K562 (cell line): Measurements from ENCODE around the gene ZKSCAN4. TPM values are rescaled to one million over a fixed set of nuclear protein-coding genes. Genes with fewer than 3 reads are reported as not detected.
A peak's percentile ranks its signal among the peaks of the same experiment; 100 is the strongest.

Source experiments
- ATAC-seq: fragments of 200-7000 bp; cut with Tn5 transposase; 3 replicates; pipeline ENCODE4 v1.9.1; 2020; ENCODE audit warnings: moderate library complexity
- BruUV-seq: library from RNA; stranded (reverse); fragments of 400-500 nt; replicated peaks from 2 replicates; lab custom pipeline; 2021; lab: Mats Ljungman, UMichigan
- CTCF ChIA-PET: fragments of 300-600 bp; formaldehyde crosslinking; extraction: SDS; loops from one replicate; lab custom pipeline; 2021; ENCODE audit warnings: low intra/inter-chr PET ratio; lab: Yijun Ruan, JAX
- POLR2A ChIA-PET: fragments of 300-600, 350-650 bp; sonication (Branson Sonifier 250); formaldehyde crosslinking; extraction: SDS; loops from one replicate; lab custom pipeline; 2021; ENCODE audit warnings: antibody characterized with exemption, inconsistent platforms; lab: Yijun Ruan, JAX
- DNase-seq, 4 experiments: peaks; one replicate each; pipeline versions ENCODE4 v3.0.0 to v3.0.0-alpha.2; 2011 to 2018; ENCODE audit warnings: low spot score in 3 of 4, mixed read lengths in 3 of 4; ENCODE audit errors: extremely low read depth in 1 of 4
- FAIRE-seq: peaks from 2 replicates; lab custom pipeline; 2011; peaks lifted over from hg19 to GRCh38; lab: Jason Lieb, UNC
- H2AFZ ChIP-seq: 2 replicates; pipeline ENCODE4 v1.6.0; 2011; ENCODE audit warnings: low read depth, low read length, control low read depth, inconsistent platforms
- H3K27ac ChIP-seq: fragments of 200-600 bp; 3 replicates; pipeline ENCODE4 v1.8.0; 2011; ENCODE audit warnings: low read depth, mild to moderate bottlenecking, control low read depth, inconsistent platforms, low read length, moderate library complexity, mixed read lengths; ENCODE audit errors: extremely low read depth
- H3K27me3 ChIP-seq, 2 experiments: fragments of 300-600 bp in 1 of 2; 2 replicates in 1 of 2; 3 replicates in 1 of 2; pipeline versions ENCODE4 v1.6.0 to v1.8.0; 2011; ENCODE audit warnings: inconsistent platforms in 2 of 2, low read length in 2 of 2, mild to moderate bottlenecking in 1 of 2, mixed read lengths in 1 of 2, moderate library complexity in 1 of 2; ENCODE audit not compliant: control insufficient read depth in 2 of 2, insufficient read depth in 2 of 2
- H3K36me3 ChIP-seq: fragments of 300-600 bp; 3 replicates; pipeline ENCODE4 v1.8.0; 2011; ENCODE audit warnings: mild to moderate bottlenecking, low read length, inconsistent platforms; ENCODE audit not compliant: control insufficient read depth, insufficient read depth
- H3K4me1 ChIP-seq, 2 experiments: fragments of 200-600 bp in 1 of 2; replicated peaks in 1 of 2; 2 replicates in 1 of 2; 3 replicates in 1 of 2; pipeline versions ENCODE4 v1.5.1 to v1.8.0; 2011; ENCODE audit warnings: inconsistent platforms in 2 of 2, low read length in 2 of 2, mild to moderate bottlenecking in 1 of 2, mixed read lengths in 1 of 2, moderate library complexity in 1 of 2; ENCODE audit not compliant: control insufficient read depth in 2 of 2, insufficient read depth in 2 of 2
- H3K4me2 ChIP-seq: 2 replicates; pipeline ENCODE4 v1.6.1; 2011; ENCODE audit warnings: low read length, control low read depth, inconsistent platforms, mixed read lengths; ENCODE audit not compliant: insufficient read depth
- H3K4me3 ChIP-seq: fragments of 200-600 bp; sonication (generic), shearing (Covaris generic); 2 replicates; pipeline ENCODE4 v1.5.1; 2016; ENCODE audit warnings: control low read depth, inconsistent platforms
- H3K79me2 ChIP-seq: fragments of 200-600 bp; 3 replicates; pipeline ENCODE4 v1.8.0; 2011; ENCODE audit warnings: low read length, inconsistent platforms; ENCODE audit not compliant: control insufficient read depth, insufficient read depth
- H3K9ac ChIP-seq, 2 experiments: 2 replicates each; pipeline versions ENCODE4 v1.6.0 to v1.6.1; 2011; ENCODE audit warnings: low read depth in 2 of 2, low read length in 2 of 2, control low read depth in 1 of 2, inconsistent platforms in 1 of 2, mild to moderate bottlenecking in 1 of 2, mixed read lengths in 1 of 2; ENCODE audit not compliant: insufficient read depth in 1 of 2
- H3K9me1 ChIP-seq: one replicate; pipeline ENCODE4 v1.6.0; 2011; ENCODE audit warnings: inconsistent platforms, mild to moderate bottlenecking, low read length, moderate library complexity; ENCODE audit not compliant: control insufficient read depth, insufficient read depth
- H3K9me3 ChIP-seq: replicated peaks from 2 replicates; pipeline ENCODE4 v1.5.1; 2011; ENCODE audit warnings: low read depth, low read length, inconsistent platforms; ENCODE audit not compliant: control insufficient read depth, insufficient read depth
- H4K20me1 ChIP-seq: replicated peaks from 2 replicates; pipeline ENCODE4 v1.6.1; 2011; ENCODE audit warnings: low read length, inconsistent platforms, mixed read lengths; ENCODE audit not compliant: control insufficient read depth, insufficient read depth
- ESRRA ChIP-seq: fragments of 450-650 bp; IDR thresholded peaks from 2 replicates; pipeline ENCODE4 v1.6.1; 2014; ENCODE audit warnings: low read depth, mild to moderate bottlenecking, moderate library complexity, borderline replicate concordance
- MCM5 ChIP-seq: fragments of 450-650 bp; IDR thresholded peaks from 2 replicates; pipeline ENCODE4 v1.6.1; 2016; ENCODE audit warnings: low read depth
- NCOA2 ChIP-seq, 2 experiments: fragments of 450-650 bp; IDR thresholded peaks; 2 replicates each; pipeline ENCODE4 v1.6.1; 2018; ENCODE audit warnings: mild to moderate bottlenecking in 2 of 2, moderate library complexity in 1 of 2; ENCODE audit not compliant: partially characterized antibody in 2 of 2
- NCOA4 ChIP-seq: fragments of 450-650 bp; IDR thresholded peaks from 2 replicates; pipeline ENCODE4 v1.6.1; 2018; ENCODE audit warnings: mild to moderate bottlenecking; ENCODE audit not compliant: partially characterized antibody
- SLC30A9 ChIP-seq: fragments of 250-450 bp; sonication (Bioruptor Pico); IDR thresholded peaks from 2 replicates; pipeline ENCODE4 v1.8.0; 2022; ENCODE audit warnings: mild to moderate bottlenecking, moderate library complexity
- U2AF1 ChIP-seq: fragments of 200-400 bp; formaldehyde crosslinking; optimal IDR thresholded peaks from 2 replicates; pipeline ENCODE3; 2017; ENCODE audit warnings: mild to moderate bottlenecking, low read depth, low read length, moderate library complexity
- WGBS: fragments of 100-300 bp; shearing (Covaris generic); methylation state at CpG from one replicate; pipeline ENCODE4 v1.1.6; 2016; ENCODE audit warnings: low coverage, mixed read lengths; ENCODE audit not compliant: insufficient coverage; ENCODE audit errors: missing lambda C conversion rate; 5-methylcytosine and 5-hydroxymethylcytosine counted together
- in situ Hi-C: fragments of 300-500 bp; cut with MboI; formaldehyde crosslinking; loops from 4 replicates; pipeline ENCODE4 v1.15.0; 2018; ENCODE audit warnings: inconsistent platforms, mixed read lengths
- intact Hi-C: fragments of 100-400 bp; cut with micrococcal nuclease; formaldehyde crosslinking; loops from 2 replicates; pipeline ENCODE4 v1.14.2; 2022
- polyA plus RNA-seq, 8 experiments: library from polyadenylated mRNA; depleted of rRNA in 4 of 8; stranded (reverse) in 5 of 8; unstranded in 3 of 8; fragments of >200 nt; fragmentation: Nextera tagmentation in 2 of 8; fragmentation: Illumina TruSeq in 1 of 8; extraction: Ambion mirVana in 2 of 8; extraction: Trizol in 1 of 8; gene quantifications; 2 replicates each; pipeline versions ENCODE4 v1.2.1 to v1.2.3, GENCODE V29; 2011 to 2014; ENCODE audit warnings: inconsistent platforms in 1 of 8, missing spikeins in 1 of 8
- total RNA-seq, 7 experiments: library from RNA; depleted of rRNA in 6 of 7; stranded (reverse); fragments of >200 nt in 6 of 7; fragmentation: Illumina TruSeq in 2 of 7; extraction: Trizol in 2 of 7; gene quantifications; 2 replicates each; pipeline versions ENCODE4 v1.2.1 to v1.2.3, GENCODE V29; 2011 to 2021; ENCODE audit warnings: low replicate concordance in 1 of 7
- TF ChIP-seq, protein P1 (sequence below): fragments of 200-800 bp; sonication (Bioruptor generic); IDR thresholded peaks from 2 replicates; pipeline ENCODE4 v1.6.1; 2017; ENCODE audit warnings: missing genetic modification characterization, missing compliant biosample characterization

ZKSCAN4 gene
- total and polyA plus RNA-seq, 9 of the 15 experiments (the other 6 are each of a cell fraction or from before 2014, with no cell fraction given): 1.2 to 5.3 (median 4.7) TPM

DNA sequence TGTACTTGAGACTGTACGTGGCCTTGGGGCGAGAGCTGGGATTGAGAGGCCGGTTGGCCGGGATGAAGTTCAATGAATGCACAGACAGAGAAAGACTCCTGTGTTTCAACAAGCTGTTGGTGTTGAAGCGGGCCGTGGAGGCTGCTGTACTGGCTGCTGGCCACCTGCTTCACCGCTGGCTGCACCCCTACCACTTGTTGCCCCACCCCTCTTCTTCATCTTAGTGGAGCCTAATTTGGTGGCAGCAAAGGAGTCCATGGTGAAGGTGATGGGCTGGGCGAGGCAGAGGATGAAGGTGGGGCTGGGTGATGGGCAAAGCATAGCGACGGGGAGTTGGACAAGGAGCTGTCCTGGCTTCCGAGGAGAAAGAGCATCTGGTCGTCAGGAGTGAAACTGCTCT lies 34.2 kb downstream of the ZKSCAN4 start:
- DNase-seq (no peak), FAIRE-seq (no peak), ATAC-seq (no peak)
- Histone ChIP-seq H3K79me2 (peaks cover 18% of the 10 kb centered on the region), H3K27me3 (no peaks in the 10 kb centered on the region), H3K27ac (peak overlapping the region; percentile 81; the same call in 2 of the 3 replicates), H3K9me3 (no peaks in the 10 kb centered on the region), H3K36me3 (no peaks in the 10 kb centered on the region), H3K9ac (peak overlapping the region; percentile 74 to 94), H4K20me1 (no peaks in the 10 kb centered on the region; the same call in 1 of the 2 replicates), H3K4me3 (peak overlapping the region; percentile 62), H3K9me1 (no peaks in the 10 kb centered on the region), H2AFZ (peak overlapping the region; percentile 87), H3K4me1 (peaks cover 33 to 46% of the 10 kb centered on the region in 2 experiments), H3K4me2 (peak overlapping the region; percentile 90)
- intact Hi-C loops (loop anchor here (5.0 to 10.0 kb wide), 3 partner anchors 269 to 1053 kb away; a partner anchor contains a TSS), in situ Hi-C loops (no loop called here)
- ChIA-PET POLR2A (interaction anchor here (0.8 to 4.8 kb wide), 16 partner anchors 8 to 380 kb away, joined by 3 to 38 read pairs (median 4); partner anchors contain the start of genes ZKSCAN4, ZKSCAN8, ZSCAN26 and ZSCAN31), CTCF (no interaction called here)
- TF ChIP-seq NCOA4 (no peak), U2AF1 (no peak), MCM5 (no peak), ESRRA (no peak), SLC30A9 (no peak), NCOA2 (IDR thresholded peaks at IDR 0.05; ENCODE audit: partially characterized antibody in 2 of 2) (no peak)
- TF ChIP-seq, protein P1, sequence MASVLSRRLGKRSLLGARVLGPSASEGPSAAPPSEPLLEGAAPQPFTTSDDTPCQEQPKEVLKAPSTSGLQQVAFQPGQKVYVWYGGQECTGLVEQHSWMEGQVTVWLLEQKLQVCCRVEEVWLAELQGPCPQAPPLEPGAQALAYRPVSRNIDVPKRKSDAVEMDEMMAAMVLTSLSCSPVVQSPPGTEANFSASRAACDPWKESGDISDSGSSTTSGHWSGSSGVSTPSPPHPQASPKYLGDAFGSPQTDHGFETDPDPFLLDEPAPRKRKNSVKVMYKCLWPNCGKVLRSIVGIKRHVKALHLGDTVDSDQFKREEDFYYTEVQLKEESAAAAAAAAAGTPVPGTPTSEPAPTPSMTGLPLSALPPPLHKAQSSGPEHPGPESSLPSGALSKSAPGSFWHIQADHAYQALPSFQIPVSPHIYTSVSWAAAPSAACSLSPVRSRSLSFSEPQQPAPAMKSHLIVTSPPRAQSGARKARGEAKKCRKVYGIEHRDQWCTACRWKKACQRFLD: no peak
- 58% methylated on average over 12 of the region's 12 CpGs for WGBS
- BruUV-seq: no TSS peak
